ENCODE measurements around the gene DMD. TPM values are rescaled to one million over a fixed set of nuclear protein-coding genes. Genes with fewer than 3 reads are reported as not detected.

DMD gene
- polyA plus RNA-seq, 3 donors, result 0.23 TPM; not detected in 2

GRCh38 chrX:32084757-32085156, 1126.6 kb downstream of the DMD start:
- no peak overlapping the region for H3K4me2 ChIP-seq (replicated peaks; ENCODE audit: extremely low read depth, low read length, poor library complexity, severe bottlenecking)
- DNase-seq, result no peak
- Mint-ChIP-seq H3K4me3 (no peak overlapping the region), H3K27ac (no peak overlapping the region), H3K4me1 (no peaks in the 10 kb centered on the region), H3K9me3 (peaks cover 0 to 10% (median 1%) of the 10 kb centered on the region in 7 donors), H3K36me3 (no peaks in the 10 kb centered on the region), H3K27me3 (ENCODE audit: low read depth in 3 of 3) (peaks cover 0 to 2% (median 0%) of the 10 kb centered on the region in 3 donors)
- intact Hi-C loops (cut with micrococcal nuclease), result no loop called here
- H3K27me3 ChIP-seq (ENCODE audit: control insufficient read depth in 2 of 2, insufficient read depth in 2 of 2, low read length in 2 of 2), result no peaks in the 10 kb centered on the region
- 87% methylated on average over 4 of the region's 7 CpGs for WGBS (ENCODE audit: insufficient coverage)
- TF ChIP-seq CTCF (IDR thresholded peaks at IDR 0.05), result no peak
- no peaks in the 10 kb centered on the region for H3K36me3 ChIP-seq (replicated peaks in 1 of 2; ENCODE audit: control insufficient read depth in 1 of 2, insufficient read depth in 2 of 2, low read length in 2 of 2)
- no peak overlapping the region for H3K27ac ChIP-seq (ENCODE audit: low read depth in 1 of 2, low read length in 2 of 2)
- no peak overlapping the region for H3K4me3 ChIP-seq (replicated peaks in 1 of 3; ENCODE audit: low read depth in 2 of 3, low read length in 3 of 3)
- H3K79me2 ChIP-seq (ENCODE audit: insufficient read depth, low read length), result no peaks in the 10 kb centered on the region
- H3K9me3 ChIP-seq (replicated peaks in 1 of 2; ENCODE audit: control insufficient read depth in 1 of 2, insufficient read depth in 1 of 2, low read length in 2 of 2), result no peaks in the 10 kb centered on the region
- no peaks in the 10 kb centered on the region for H3K4me1 ChIP-seq (ENCODE audit: control insufficient read depth in 1 of 2, insufficient read depth in 2 of 2, low read length in 2 of 2)
- H3K9ac ChIP-seq (ENCODE audit: insufficient read depth, low read length, poor library complexity, severe bottlenecking), result no peak overlapping the region
- H4K20me1 ChIP-seq (ENCODE audit: insufficient read depth, low read length), result no peaks in the 10 kb centered on the region
- no peak overlapping the region for H2AFZ ChIP-seq (ENCODE audit: insufficient read depth, low read depth, low read length, poor library complexity, severe bottlenecking)

GRCh38 chrX:32048285-32048684, 1163.1 kb downstream of the DMD start:
- Histone ChIP-seq H3K4me2 (replicated peaks; ENCODE audit: extremely low read depth, low read length, poor library complexity, severe bottlenecking) (no peak overlapping the region), H3K9me3 (replicated peaks in 1 of 2; ENCODE audit: control insufficient read depth in 1 of 2, insufficient read depth in 1 of 2, low read length in 2 of 2) (no peaks in the 10 kb centered on the region), H3K27ac (ENCODE audit: low read depth in 1 of 2, low read length in 2 of 2) (no peak overlapping the region), H3K79me2 (ENCODE audit: insufficient read depth, low read length) (no peaks in the 10 kb centered on the region), H3K9ac (ENCODE audit: insufficient read depth, low read length, poor library complexity, severe bottlenecking) (no peak overlapping the region), H2AFZ (ENCODE audit: insufficient read depth, low read depth, low read length, poor library complexity, severe bottlenecking) (no peak overlapping the region), H3K4me3 (replicated peaks in 1 of 3; ENCODE audit: low read depth in 2 of 3, low read length in 3 of 3) (no peak overlapping the region), H3K27me3 (ENCODE audit: control insufficient read depth in 2 of 2, insufficient read depth in 2 of 2, low read length in 2 of 2) (no peaks in the 10 kb centered on the region), H3K4me1 (ENCODE audit: control insufficient read depth in 1 of 2, insufficient read depth in 2 of 2, low read length in 2 of 2) (no peaks in the 10 kb centered on the region), H4K20me1 (ENCODE audit: insufficient read depth, low read length) (no peaks in the 10 kb centered on the region), H3K36me3 (replicated peaks in 1 of 2; ENCODE audit: control insufficient read depth in 1 of 2, insufficient read depth in 2 of 2, low read length in 2 of 2) (no peaks in the 10 kb centered on the region)
- Mint-ChIP-seq H3K9me3 (peaks cover 0 to 3% (median 0%) of the 10 kb centered on the region in 7 donors), H3K27ac (no peak overlapping the region), H3K4me3 (no peak overlapping the region), H3K4me1 (no peaks in the 10 kb centered on the region), H3K27me3 (ENCODE audit: low read depth in 3 of 3) (peaks cover 0 to 1% (median 0%) of the 10 kb centered on the region in 3 donors), H3K36me3 (no peaks in the 10 kb centered on the region)
- no peak for TF ChIP-seq CTCF (IDR thresholded peaks at IDR 0.05)
- intact Hi-C loops (cut with micrococcal nuclease), result no loop called here
- no peak for DNase-seq
- no CpG with 5 or more reads among the region's 3 CpGs for WGBS (ENCODE audit: insufficient coverage)

All from CD14-positive monocyte (primary cell).